C4-2B (cell line): Measurements from ENCODE around the gene ASIC2.

Source experiments
- CTCF ChIP-seq: fragments of 450-650 bp; conservative IDR thresholded peaks from 2 replicates; pipeline ENCODE4 v1.5.1; 2017; ENCODE audit warnings: mild to moderate bottlenecking
- ZFX ChIP-seq: fragments of 450-650 bp; IDR thresholded peaks from 2 replicates; pipeline ENCODE4 v1.6.1; 2017

- no peak for TF ChIP-seq CTCF
- no peak for TF ChIP-seq ZFX
These were observed 25.8 kb downstream of the ASIC2 start for GRCh38 chr17:33267271-33267790.
